Liver (tissue), 9 donors: ENCODE results near the gene SIGLEC7. TPM values are rescaled to one million over a fixed set of nuclear protein-coding genes. Genes with fewer than 3 reads are reported as not detected.

ENCODE experiments used
- DNase-seq: peaks from one replicate; pipeline ENCODE4 v3.0.0-alpha.2; 2017; ENCODE audit warnings: low spot score
- H3K27ac ChIP-seq, 2 donors: one replicate each; pipeline ENCODE4 v1.7.0; 2013; ENCODE audit warnings: inconsistent platforms in 2 of 2, low read length in 2 of 2, control low read depth in 1 of 2, low read depth in 1 of 2, mild to moderate bottlenecking in 1 of 2
- H3K27me3 ChIP-seq, 4 donors: one replicate each; pipeline versions ENCODE4 v1.6.1 to v1.7.0; 2013; ENCODE audit warnings: low read length in 3 of 4, inconsistent platforms in 1 of 4, mild to moderate bottlenecking in 1 of 4, moderate library complexity in 1 of 4; ENCODE audit not compliant: control insufficient read depth in 4 of 4, insufficient read depth in 4 of 4
- H3K36me3 ChIP-seq, 4 donors: one replicate each; pipeline versions ENCODE4 v1.6.1 to v1.7.0; 2013; ENCODE audit warnings: low read length in 3 of 4, mild to moderate bottlenecking in 3 of 4, low read depth in 1 of 4, moderate library complexity in 1 of 4; ENCODE audit not compliant: control insufficient read depth in 4 of 4, insufficient read depth in 3 of 4
- H3K4me1 ChIP-seq, 4 donors: one replicate each; pipeline versions ENCODE4 v1.6.1 to v1.7.0; 2013; ENCODE audit warnings: low read length in 3 of 4, mild to moderate bottlenecking in 3 of 4, moderate library complexity in 1 of 4; ENCODE audit not compliant: control insufficient read depth in 4 of 4, insufficient read depth in 4 of 4
- H3K4me3 ChIP-seq, 3 donors: one replicate each; pipeline versions ENCODE4 v1.6.1 to v1.7.0; 2013; ENCODE audit warnings: low read length in 3 of 3, control low read depth in 1 of 3, low read depth in 1 of 3, mild to moderate bottlenecking in 1 of 3
- H3K9ac ChIP-seq, 2 donors: one replicate each; pipeline ENCODE4 v1.7.0; 2013; ENCODE audit warnings: low read length in 2 of 2, mild to moderate bottlenecking in 2 of 2, moderate library complexity in 2 of 2, control low read depth in 1 of 2, low read depth in 1 of 2
- H3K9me3 ChIP-seq, 4 donors: one replicate each; pipeline versions ENCODE4 v1.6.1 to v1.7.0; 2013; ENCODE audit warnings: low read length in 3 of 4; ENCODE audit not compliant: control insufficient read depth in 4 of 4
- ATF3 ChIP-seq: IDR thresholded peaks from 2 replicates; pipeline ENCODE4 v1.6.1; 2016; ENCODE audit warnings: antibody characterized with exemption
- EGR1 ChIP-seq, 2 donors: IDR thresholded peaks; 2 replicates each; pipeline ENCODE4 v1.6.1; 2016 to 2018; ENCODE audit warnings: antibody characterized with exemption in 2 of 2, low read depth in 2 of 2
- FOXA1 ChIP-seq: IDR thresholded peaks from 2 replicates; pipeline ENCODE4 v1.6.1; 2016; ENCODE audit warnings: antibody characterized with exemption
- FOXA2 ChIP-seq: IDR thresholded peaks from 2 replicates; pipeline ENCODE4 v1.6.1; 2016; ENCODE audit warnings: antibody characterized with exemption
- GABPA ChIP-seq, 2 donors: IDR thresholded peaks in 1 of 2; conservative IDR thresholded peaks in 1 of 2; 2 replicates each; pipeline ENCODE4 v1.6.1; 2016; ENCODE audit warnings: antibody characterized with exemption in 2 of 2, mild to moderate bottlenecking in 1 of 2, moderate library complexity in 1 of 2
- HNF4A ChIP-seq, 2 donors: conservative IDR thresholded peaks; 2 replicates each; pipeline ENCODE4 v1.6.1; 2016; ENCODE audit warnings: antibody characterized with exemption in 2 of 2, mild to moderate bottlenecking in 2 of 2
- MAX ChIP-seq: IDR thresholded peaks from 2 replicates; pipeline ENCODE4 v1.6.1; 2016; ENCODE audit warnings: antibody characterized with exemption
- NR2F2 ChIP-seq: IDR thresholded peaks from 2 replicates; pipeline ENCODE4 v1.6.1; 2016; ENCODE audit warnings: antibody characterized with exemption
- RAD21 ChIP-seq, 2 donors: IDR thresholded peaks; 2 replicates each; pipeline ENCODE4 v1.6.1; 2016; ENCODE audit warnings: antibody characterized with exemption in 2 of 2, mild to moderate bottlenecking in 2 of 2
- REST ChIP-seq: IDR thresholded peaks from 2 replicates; pipeline ENCODE4 v1.6.1; 2016; ENCODE audit warnings: antibody characterized with exemption, mild to moderate bottlenecking
- RXRA ChIP-seq, 2 donors: IDR thresholded peaks; 2 replicates each; pipeline ENCODE4 v1.6.1; 2017 to 2018; ENCODE audit warnings: antibody characterized with exemption in 2 of 2, mild to moderate bottlenecking in 1 of 2
- SP1 ChIP-seq: IDR thresholded peaks from 2 replicates; pipeline ENCODE4 v1.6.1; 2018; ENCODE audit warnings: antibody characterized with exemption, mild to moderate bottlenecking
- TAF1 ChIP-seq: conservative IDR thresholded peaks from 2 replicates; pipeline ENCODE4 v1.6.1; 2016; ENCODE audit warnings: antibody characterized with exemption, mild to moderate bottlenecking
- YY1 ChIP-seq: IDR thresholded peaks from 2 replicates; pipeline ENCODE4 v1.6.1; 2016; ENCODE audit warnings: antibody characterized with exemption, mild to moderate bottlenecking
- WGBS: extraction: QIAGEN DNeasy Blood & Tissue Kit; methylation state at CpG from one replicate; pipeline ENCODE4 v1.1.7; 2013; 5-methylcytosine and 5-hydroxymethylcytosine counted together
- polyA plus RNA-seq, 2 donors: library from polyadenylated mRNA; stranded (reverse) in 1 of 2; unstranded in 1 of 2; fragments of 200-250 nt in 1 of 2; fragments of >200 nt in 1 of 2; fragmentation: Nextera tagmentation in 1 of 2; extraction: Ambion mirVana in 1 of 2; gene quantifications; one replicate each; pipeline versions ENCODE4 v1.2.1 to v1.2.3, GENCODE V29; 2013 to 2015
- total RNA-seq, 2 donors: library from RNA; depleted of rRNA; stranded (reverse); fragments of >200 nt; gene quantifications; one replicate each; pipeline ENCODE4 v1.2.3, GENCODE V29; 2014
- TF ChIP-seq, protein P1 (sequence below): fragments of 150-350 bp; IDR thresholded peaks from 2 replicates; pipeline ENCODE4 v1.5.1; 2017; ENCODE audit warnings: improper control_type of control experiment, low read depth, low read length; ENCODE audit not compliant: missing input control
- donor health status: healthy.
- donor health status: healthy.
- donor health status: healthy.
- donor health status: healthy.
- donor health status: healthy.

Gene SIGLEC7
- total and polyA plus RNA-seq, 4 donors, result 2.7 to 4.8 (median 3.9) TPM

DNA sequence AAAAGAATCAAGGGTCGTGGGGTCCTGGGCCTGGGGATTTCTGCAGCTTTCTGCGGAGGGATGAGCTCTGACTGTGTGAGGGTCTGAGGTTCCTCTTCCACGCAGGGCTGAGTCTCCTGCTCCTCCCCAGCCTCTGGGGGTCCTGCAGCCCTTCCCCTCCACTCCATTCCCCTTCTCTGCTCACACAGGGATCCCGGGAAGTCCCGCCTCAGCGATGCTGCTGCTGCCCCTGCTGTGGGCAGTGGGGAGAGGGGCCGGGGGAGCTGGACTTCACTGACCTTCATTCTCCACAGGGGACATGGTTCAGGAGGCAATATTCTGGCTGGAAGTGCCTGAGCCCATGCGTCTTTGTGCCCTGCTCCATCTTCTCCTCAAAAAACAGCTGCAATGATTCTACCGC lies 56.5 kb downstream of the SIGLEC7 start:
- no peak for DNase-seq
- Histone ChIP-seq H3K9me3 (no peaks in the 10 kb centered on the region), H3K27me3 (peaks cover 0 to 2% (median 0%) of the 10 kb centered on the region in 4 donors), H3K4me1 (no peaks in the 10 kb centered on the region), H3K27ac (no peak overlapping the region), H3K9ac (no peak overlapping the region), H3K36me3 (no peaks in the 10 kb centered on the region), H3K4me3 (no peak overlapping the region)
- WGBS, result 68% methylated on average over 9 of the region's 9 CpGs
- TF ChIP-seq SP1 (no peak), TAF1 (no peak), NR2F2 (no peak), EGR1 (IDR thresholded peaks at IDR 0.05; ENCODE audit: low read depth in 2 of 2) (no peak), YY1 (no peak), RXRA (IDR thresholded peaks at IDR 0.05) (no peak)

GRCh38 chr19:51200071-51200666 lies 58.1 kb downstream of the SIGLEC7 start:
- TF ChIP-seq YY1 (no peak), MAX (no peak), SP1 (no peak), FOXA2 (no peak), REST (no peak)
- TF ChIP-seq, protein P1, sequence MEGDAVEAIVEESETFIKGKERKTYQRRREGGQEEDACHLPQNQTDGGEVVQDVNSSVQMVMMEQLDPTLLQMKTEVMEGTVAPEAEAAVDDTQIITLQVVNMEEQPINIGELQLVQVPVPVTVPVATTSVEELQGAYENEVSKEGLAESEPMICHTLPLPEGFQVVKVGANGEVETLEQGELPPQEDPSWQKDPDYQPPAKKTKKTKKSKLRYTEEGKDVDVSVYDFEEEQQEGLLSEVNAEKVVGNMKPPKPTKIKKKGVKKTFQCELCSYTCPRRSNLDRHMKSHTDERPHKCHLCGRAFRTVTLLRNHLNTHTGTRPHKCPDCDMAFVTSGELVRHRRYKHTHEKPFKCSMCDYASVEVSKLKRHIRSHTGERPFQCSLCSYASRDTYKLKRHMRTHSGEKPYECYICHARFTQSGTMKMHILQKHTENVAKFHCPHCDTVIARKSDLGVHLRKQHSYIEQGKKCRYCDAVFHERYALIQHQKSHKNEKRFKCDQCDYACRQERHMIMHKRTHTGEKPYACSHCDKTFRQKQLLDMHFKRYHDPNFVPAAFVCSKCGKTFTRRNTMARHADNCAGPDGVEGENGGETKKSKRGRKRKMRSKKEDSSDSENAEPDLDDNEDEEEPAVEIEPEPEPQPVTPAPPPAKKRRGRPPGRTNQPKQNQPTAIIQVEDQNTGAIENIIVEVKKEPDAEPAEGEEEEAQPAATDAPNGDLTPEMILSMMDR, result no peak
- no peaks in the 10 kb centered on the region for H3K4me1 ChIP-seq
- H3K36me3 ChIP-seq, result no peaks in the 10 kb centered on the region
- no peak overlapping the region for H3K4me3 ChIP-seq
- H3K9ac ChIP-seq, result no peak overlapping the region
- no peak for DNase-seq
- 64% methylated on average over 10 of the region's 10 CpGs for WGBS
- H3K27me3 ChIP-seq, result peaks cover 0 to 2% (median 0%) of the 10 kb centered on the region in 4 donors
- H3K9me3 ChIP-seq, result no peaks in the 10 kb centered on the region
- H3K27ac ChIP-seq, result no peak overlapping the region

GRCh38 chr19:51201712-51202111 lies 59.6 kb downstream of the SIGLEC7 start:
- 61% methylated on average over 5 of the region's 5 CpGs for WGBS
- Histone ChIP-seq H3K4me1 (no peaks in the 10 kb centered on the region), H3K4me3 (no peak overlapping the region), H3K9ac (no peak overlapping the region), H3K27me3 (peaks cover 0 to 2% (median 0%) of the 10 kb centered on the region in 4 donors), H3K36me3 (no peaks in the 10 kb centered on the region), H3K9me3 (no peaks in the 10 kb centered on the region), H3K27ac (no peak overlapping the region)
- no peak for DNase-seq
- TF ChIP-seq NR2F2, result no peak
- no peak for TF ChIP-seq GABPA (IDR thresholded peaks at IDR 0.05 in 1 of 2, conservative IDR thresholded peaks at IDR 0.05 in 1 of 2)
- TF ChIP-seq REST, result no peak
- no peak for TF ChIP-seq MAX
- TF ChIP-seq FOXA1, result no peak
- TF ChIP-seq RAD21 (IDR thresholded peaks at IDR 0.05), result no peak
- TF ChIP-seq ATF3, result no peak
- no peak for TF ChIP-seq HNF4A (conservative IDR thresholded peaks at IDR 0.05)
- TF ChIP-seq YY1, result no peak
- no peak for TF ChIP-seq EGR1 (IDR thresholded peaks at IDR 0.05; ENCODE audit: low read depth in 2 of 2)
